ENCODE results near the gene SLC35F4.

The SLC35F4 gene

GRCh38 chr14:57834961-57835360, 30.9 kb downstream of the SLC35F4 start:
- Histone ChIP-seq H3K27ac (ENCODE audit: low read length) (no peak overlapping the region), H3K4me3 (ENCODE audit: low read length) (no peak overlapping the region), H3K9me2 (replicated peaks; ENCODE audit: insufficient read depth, low read length) (no peaks in the 10 kb centered on the region), H3K9ac (ENCODE audit: low read length) (no peak overlapping the region), H3K4me2 (ENCODE audit: low read depth, low read length) (no peak overlapping the region), H3K4me1 (ENCODE audit: low read length) (no peaks in the 10 kb centered on the region), H2AFZ (ENCODE audit: low read length) (no peak overlapping the region), H3K9me3 (replicated peaks; ENCODE audit: insufficient read depth, low read length) (no peaks in the 10 kb centered on the region), H4K20me1 (ENCODE audit: insufficient read depth, low read length) (no peaks in the 10 kb centered on the region), H3K27me3 (replicated peaks; ENCODE audit: insufficient read depth, low read length) (no peaks in the 10 kb centered on the region), H3K79me2 (ENCODE audit: low read length) (no peaks in the 10 kb centered on the region), H3K36me3 (replicated peaks; ENCODE audit: insufficient read depth, low read length) (no peaks in the 10 kb centered on the region), H3F3A (ENCODE audit: insufficient read depth, low read length) (no peaks in the 10 kb centered on the region)
- no peak for DNase-seq
- no peak for TF ChIP-seq EZH2 (optimal IDR thresholded peaks at IDR 0.05; ENCODE audit: low read depth, low read length)
- no peak for TF ChIP-seq EZH2phosphoT487 (IDR thresholded peaks at IDR 0.05; ENCODE audit: low read length)
- no peak for TF ChIP-seq CTCF (IDR thresholded peaks at IDR 0.05; ENCODE audit: low read length)

GRCh38 chr14:57834001-57834598, 31.8 kb downstream of the SLC35F4 start:
- Histone ChIP-seq H3K4me1 (ENCODE audit: low read length) (no peaks in the 10 kb centered on the region), H3F3A (ENCODE audit: insufficient read depth, low read length) (no peaks in the 10 kb centered on the region), H4K20me1 (ENCODE audit: insufficient read depth, low read length) (no peaks in the 10 kb centered on the region), H3K27me3 (replicated peaks; ENCODE audit: insufficient read depth, low read length) (no peaks in the 10 kb centered on the region), H3K9ac (ENCODE audit: low read length) (no peak overlapping the region), H3K9me2 (replicated peaks; ENCODE audit: insufficient read depth, low read length) (no peaks in the 10 kb centered on the region), H3K27ac (ENCODE audit: low read length) (no peak overlapping the region), H3K4me3 (ENCODE audit: low read length) (no peak overlapping the region), H3K79me2 (ENCODE audit: low read length) (no peaks in the 10 kb centered on the region), H3K36me3 (replicated peaks; ENCODE audit: insufficient read depth, low read length) (no peaks in the 10 kb centered on the region), H3K4me2 (ENCODE audit: low read depth, low read length) (no peak overlapping the region), H2AFZ (ENCODE audit: low read length) (no peak overlapping the region), H3K9me3 (replicated peaks; ENCODE audit: insufficient read depth, low read length) (no peaks in the 10 kb centered on the region)
- no peak for TF ChIP-seq CTCF (IDR thresholded peaks at IDR 0.05; ENCODE audit: low read length)
- TF ChIP-seq EZH2 (optimal IDR thresholded peaks at IDR 0.05; ENCODE audit: low read depth, low read length), result no peak
- TF ChIP-seq EZH2phosphoT487 (IDR thresholded peaks at IDR 0.05; ENCODE audit: low read length), result no peak
- DNase-seq, result no peak

- H3K4me1 ChIP-seq (ENCODE audit: low read length), result no peaks in the 10 kb centered on the region
- H2AFZ ChIP-seq (ENCODE audit: low read length), result no peak overlapping the region
- TF ChIP-seq EZH2 (optimal IDR thresholded peaks at IDR 0.05; ENCODE audit: low read depth, low read length) (no peak), CTCF (IDR thresholded peaks at IDR 0.05; ENCODE audit: low read length) (no peak), EZH2phosphoT487 (IDR thresholded peaks at IDR 0.05; ENCODE audit: low read length) (no peak)
- H3K9ac ChIP-seq (ENCODE audit: low read length), result no peak overlapping the region
- no peak overlapping the region for H3K27ac ChIP-seq (ENCODE audit: low read length)
- no peaks in the 10 kb centered on the region for H3K27me3 ChIP-seq (replicated peaks; ENCODE audit: insufficient read depth, low read length)
- H3K9me3 ChIP-seq (replicated peaks; ENCODE audit: insufficient read depth, low read length), result no peaks in the 10 kb centered on the region
- no peak overlapping the region for H3K4me2 ChIP-seq (ENCODE audit: low read depth, low read length)
- no peaks in the 10 kb centered on the region for H3K9me2 ChIP-seq (replicated peaks; ENCODE audit: insufficient read depth, low read length)
- DNase-seq, result no peak
- no peaks in the 10 kb centered on the region for H3F3A ChIP-seq (ENCODE audit: insufficient read depth, low read length)
- no peaks in the 10 kb centered on the region for H3K79me2 ChIP-seq (ENCODE audit: low read length)
- no peaks in the 10 kb centered on the region for H3K36me3 ChIP-seq (replicated peaks; ENCODE audit: insufficient read depth, low read length)
- no peaks in the 10 kb centered on the region for H4K20me1 ChIP-seq (ENCODE audit: insufficient read depth, low read length)
- H3K4me3 ChIP-seq (ENCODE audit: low read length), result no peak overlapping the region
These were observed 32.6 kb downstream of the SLC35F4 start for GRCh38 chr14:57833323-57833722.

Data from MM.1S (cell line).